ENCODE measurements around the gene TMEM43.

Gene TMEM43

DNA sequence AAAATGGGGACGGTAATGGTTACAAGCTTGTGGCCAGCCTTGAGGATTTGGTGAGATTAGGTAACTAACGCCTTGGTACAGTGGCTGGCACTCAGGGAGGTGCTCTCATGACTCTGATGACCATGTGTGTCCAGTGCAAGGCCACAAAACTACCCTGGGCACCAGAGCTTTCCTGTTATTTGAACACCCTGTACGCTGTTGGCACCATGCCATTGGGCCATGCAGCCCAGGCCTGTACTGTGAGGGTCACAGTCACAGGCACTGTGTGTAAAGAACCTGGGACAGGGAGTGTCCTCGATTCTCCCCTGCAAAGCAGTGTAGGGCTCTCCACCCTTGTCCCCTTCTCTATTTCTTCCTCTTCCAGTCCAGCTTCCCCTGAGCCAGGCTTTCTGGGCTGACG lies 6.3 kb downstream of the TMEM43 start:
- no peak for DNase-seq (ENCODE audit: low spot score)
- TF ChIP-seq, protein P1, sequence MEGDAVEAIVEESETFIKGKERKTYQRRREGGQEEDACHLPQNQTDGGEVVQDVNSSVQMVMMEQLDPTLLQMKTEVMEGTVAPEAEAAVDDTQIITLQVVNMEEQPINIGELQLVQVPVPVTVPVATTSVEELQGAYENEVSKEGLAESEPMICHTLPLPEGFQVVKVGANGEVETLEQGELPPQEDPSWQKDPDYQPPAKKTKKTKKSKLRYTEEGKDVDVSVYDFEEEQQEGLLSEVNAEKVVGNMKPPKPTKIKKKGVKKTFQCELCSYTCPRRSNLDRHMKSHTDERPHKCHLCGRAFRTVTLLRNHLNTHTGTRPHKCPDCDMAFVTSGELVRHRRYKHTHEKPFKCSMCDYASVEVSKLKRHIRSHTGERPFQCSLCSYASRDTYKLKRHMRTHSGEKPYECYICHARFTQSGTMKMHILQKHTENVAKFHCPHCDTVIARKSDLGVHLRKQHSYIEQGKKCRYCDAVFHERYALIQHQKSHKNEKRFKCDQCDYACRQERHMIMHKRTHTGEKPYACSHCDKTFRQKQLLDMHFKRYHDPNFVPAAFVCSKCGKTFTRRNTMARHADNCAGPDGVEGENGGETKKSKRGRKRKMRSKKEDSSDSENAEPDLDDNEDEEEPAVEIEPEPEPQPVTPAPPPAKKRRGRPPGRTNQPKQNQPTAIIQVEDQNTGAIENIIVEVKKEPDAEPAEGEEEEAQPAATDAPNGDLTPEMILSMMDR (IDR thresholded peaks at IDR 0.05; ENCODE audit: extremely low read depth, missing control alignments): no peak

DNA sequence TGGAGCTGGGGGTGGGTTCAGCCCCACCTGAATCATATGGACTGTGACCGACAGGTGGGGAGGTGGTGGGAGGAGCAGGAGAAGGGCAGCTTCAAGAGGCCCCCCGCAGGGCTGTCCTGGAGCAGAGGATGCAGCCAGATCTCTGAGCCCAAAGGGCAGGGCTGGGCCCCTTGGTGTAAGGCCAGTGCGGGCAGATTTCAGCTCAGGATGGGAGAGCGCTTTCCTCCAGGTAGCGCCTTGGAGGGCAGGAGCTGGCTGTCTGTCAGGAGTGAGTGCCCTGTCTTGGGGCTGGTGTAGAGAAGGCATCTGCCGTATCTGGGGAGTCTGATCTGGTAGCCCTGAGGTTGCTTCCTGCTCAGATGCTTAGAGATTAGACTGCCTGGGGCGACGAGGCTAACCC lies 7.3 kb downstream of the TMEM43 start:
- no peak for DNase-seq (ENCODE audit: low spot score)
- TF ChIP-seq, protein P1 (IDR thresholded peaks at IDR 0.05; ENCODE audit: extremely low read depth, missing control alignments): no peak

DNA sequence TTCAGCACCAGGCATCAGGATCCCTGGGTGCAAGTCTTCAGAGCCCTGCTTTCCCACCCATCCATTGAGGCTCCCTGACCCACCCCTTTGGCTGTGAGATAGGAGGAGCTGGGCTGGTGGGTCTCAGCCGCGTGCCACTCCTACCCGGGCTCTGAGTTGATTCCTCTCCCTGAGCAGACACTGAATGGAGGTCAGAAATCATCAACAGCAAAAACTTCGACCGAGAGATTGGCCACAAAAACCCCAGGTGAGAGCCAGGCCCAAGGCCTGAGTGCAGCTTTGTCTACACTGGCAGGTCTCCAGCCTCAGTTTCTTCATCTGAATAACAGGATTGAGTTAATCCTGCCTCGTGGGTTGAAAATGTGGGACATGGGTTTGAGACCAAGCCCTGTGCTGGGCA lies 7.8 kb downstream of the TMEM43 start:
- no peak for DNase-seq (ENCODE audit: low spot score)
- TF ChIP-seq, protein P1 (IDR thresholded peaks at IDR 0.05; ENCODE audit: extremely low read depth, missing control alignments): no peak

DNA sequence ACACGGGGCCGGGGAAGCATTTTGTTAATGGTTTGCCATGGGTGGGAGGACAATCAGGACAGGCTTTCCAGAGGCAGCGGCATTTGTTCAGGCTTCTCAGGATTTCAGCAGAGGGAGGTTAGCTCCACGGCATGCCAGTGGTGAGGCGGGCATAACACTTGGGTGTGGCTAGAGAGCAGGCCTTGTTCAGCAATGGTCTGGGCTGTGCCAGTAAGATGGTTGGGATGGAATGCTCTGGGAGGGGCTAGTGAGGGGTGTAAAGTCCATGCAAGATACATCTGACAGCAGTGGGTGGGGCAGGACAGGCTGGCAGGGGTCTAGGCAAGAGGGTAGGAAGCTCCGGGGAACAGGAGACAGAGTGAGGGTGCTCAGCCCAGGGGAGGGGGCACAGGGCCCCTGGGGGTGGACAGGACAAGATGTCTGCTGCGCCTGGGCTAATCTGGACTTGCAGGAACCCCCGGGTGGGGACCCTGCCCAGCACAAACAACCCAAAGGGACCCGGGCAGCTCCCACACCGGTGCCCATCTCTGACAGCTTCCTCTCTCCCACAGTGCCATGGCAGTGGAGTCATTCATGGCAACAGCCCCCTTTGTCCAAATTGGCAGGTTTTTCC lies 8.4 kb downstream of the TMEM43 start:
- TF ChIP-seq, protein P1 (IDR thresholded peaks at IDR 0.05; ENCODE audit: extremely low read depth, missing control alignments): no peak
- DNase-seq (ENCODE audit: low spot score): no peak

DNA sequence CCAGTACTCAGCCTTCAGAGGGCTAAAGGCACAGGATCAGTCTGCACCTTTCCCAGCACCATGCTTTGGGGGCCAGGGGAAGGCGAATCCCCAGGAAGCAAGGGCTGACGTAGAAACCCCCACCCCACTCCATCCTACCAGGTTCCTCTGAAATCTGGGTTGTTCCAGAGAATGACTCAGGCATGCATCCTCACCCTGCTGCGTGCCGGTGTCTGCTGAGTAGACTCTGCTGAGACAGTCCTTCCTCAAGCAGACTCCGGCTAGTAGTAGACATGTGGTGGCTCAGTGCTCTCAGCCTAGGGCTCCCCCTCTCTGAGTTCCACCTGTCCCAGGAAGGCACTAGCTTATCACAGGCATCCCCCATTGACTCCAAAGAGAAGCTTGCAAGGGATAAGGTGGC lies 9.0 kb downstream of the TMEM43 start:
- TF ChIP-seq, protein P1 (IDR thresholded peaks at IDR 0.05; ENCODE audit: extremely low read depth, missing control alignments): no peak
- DNase-seq (ENCODE audit: low spot score): no peak

DNA sequence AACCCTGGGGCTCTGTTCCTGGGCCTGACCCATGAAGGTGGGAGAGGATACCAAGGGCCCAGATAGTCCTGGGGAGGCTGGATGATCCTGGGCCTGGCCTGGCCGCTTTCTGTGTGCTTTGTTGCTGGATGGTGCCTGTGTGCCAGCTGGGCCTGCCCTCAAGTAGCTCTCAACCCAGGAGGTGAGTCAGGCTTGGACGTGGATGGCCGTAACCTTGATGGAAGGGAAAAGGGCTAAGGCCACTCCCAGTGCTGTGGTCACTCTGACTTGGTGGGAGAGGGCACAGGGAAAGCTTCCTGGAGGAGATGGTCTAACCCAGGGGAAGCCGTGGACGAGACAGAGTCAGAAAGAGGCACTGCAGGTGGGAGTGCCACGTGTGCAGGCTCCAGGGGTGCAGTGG lies 9.4 kb downstream of the TMEM43 start:
- TF ChIP-seq, protein P1 (IDR thresholded peaks at IDR 0.05; ENCODE audit: extremely low read depth, missing control alignments): no peak
- no peak for DNase-seq (ENCODE audit: low spot score)

DNA sequence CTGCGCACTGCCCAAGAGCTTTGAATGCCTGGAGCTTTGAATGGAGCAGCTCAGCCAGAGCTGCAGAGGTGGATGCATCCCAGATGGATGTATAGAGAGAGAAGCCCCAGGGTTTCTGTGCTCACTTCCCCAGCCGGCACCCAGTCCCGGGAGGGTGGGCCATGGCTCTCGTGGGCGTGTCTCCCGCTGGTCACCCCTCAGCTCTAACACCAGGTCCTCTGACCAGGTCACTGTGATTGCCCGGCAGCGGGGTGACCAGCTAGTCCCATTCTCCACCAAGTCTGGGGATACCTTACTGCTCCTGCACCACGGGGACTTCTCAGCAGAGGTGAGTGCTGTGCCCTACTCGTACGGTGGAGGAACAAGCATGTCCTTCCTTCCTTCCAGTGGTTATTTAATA lies 10.7 kb downstream of the TMEM43 start:
- DNase-seq (ENCODE audit: low spot score): no peak
- TF ChIP-seq, protein P1 (IDR thresholded peaks at IDR 0.05; ENCODE audit: extremely low read depth, missing control alignments): no peak

Measured in GM20000 (cell line).